PFSK-1 (cell line): Measurements from ENCODE around the gene CTSZ.

Experiments
- FOXP2 ChIP-seq: optimal IDR thresholded peaks from 2 replicates; pipeline ENCODE3; 2011; ENCODE audit warnings: borderline replicate concordance, control low read depth, inconsistent platforms; ENCODE audit not compliant: insufficient read depth; ENCODE audit errors: extremely low read length, extremely low read depth
- POLR2AphosphoS5 ChIP-seq: IDR thresholded peaks from 2 replicates; pipeline ENCODE4 v1.6.1; 2012; ENCODE audit warnings: low read depth, mild to moderate bottlenecking, control low read depth, low read length, moderate library complexity
- SIN3A ChIP-seq: IDR thresholded peaks from 2 replicates; pipeline ENCODE4 v1.6.1; 2012; ENCODE audit warnings: mild to moderate bottlenecking, low read length, moderate library complexity, borderline replicate concordance; ENCODE audit not compliant: insufficient read depth
- TAF1 ChIP-seq: IDR thresholded peaks from 2 replicates; pipeline ENCODE4 v1.6.1; 2012; ENCODE audit warnings: low read length, control low read depth, borderline replicate concordance; ENCODE audit not compliant: insufficient read depth
- TF ChIP-seq, protein P1 (sequence below), 2 experiments: IDR thresholded peaks; 2 replicates each; pipeline versions ENCODE4 v1.6.1 to v1.8.0; 2011 to 2012; ENCODE audit warnings: low read depth in 2 of 2, low read length in 2 of 2, control low read depth in 1 of 2, inconsistent platforms in 1 of 2, mild to moderate bottlenecking in 1 of 2, moderate library complexity in 1 of 2; ENCODE audit not compliant: insufficient read depth in 1 of 2

The CTSZ gene

GRCh38 chr20:59023616-59024015, 16.6 kb upstream of the CTSZ start:
- TF ChIP-seq, protein P1, sequence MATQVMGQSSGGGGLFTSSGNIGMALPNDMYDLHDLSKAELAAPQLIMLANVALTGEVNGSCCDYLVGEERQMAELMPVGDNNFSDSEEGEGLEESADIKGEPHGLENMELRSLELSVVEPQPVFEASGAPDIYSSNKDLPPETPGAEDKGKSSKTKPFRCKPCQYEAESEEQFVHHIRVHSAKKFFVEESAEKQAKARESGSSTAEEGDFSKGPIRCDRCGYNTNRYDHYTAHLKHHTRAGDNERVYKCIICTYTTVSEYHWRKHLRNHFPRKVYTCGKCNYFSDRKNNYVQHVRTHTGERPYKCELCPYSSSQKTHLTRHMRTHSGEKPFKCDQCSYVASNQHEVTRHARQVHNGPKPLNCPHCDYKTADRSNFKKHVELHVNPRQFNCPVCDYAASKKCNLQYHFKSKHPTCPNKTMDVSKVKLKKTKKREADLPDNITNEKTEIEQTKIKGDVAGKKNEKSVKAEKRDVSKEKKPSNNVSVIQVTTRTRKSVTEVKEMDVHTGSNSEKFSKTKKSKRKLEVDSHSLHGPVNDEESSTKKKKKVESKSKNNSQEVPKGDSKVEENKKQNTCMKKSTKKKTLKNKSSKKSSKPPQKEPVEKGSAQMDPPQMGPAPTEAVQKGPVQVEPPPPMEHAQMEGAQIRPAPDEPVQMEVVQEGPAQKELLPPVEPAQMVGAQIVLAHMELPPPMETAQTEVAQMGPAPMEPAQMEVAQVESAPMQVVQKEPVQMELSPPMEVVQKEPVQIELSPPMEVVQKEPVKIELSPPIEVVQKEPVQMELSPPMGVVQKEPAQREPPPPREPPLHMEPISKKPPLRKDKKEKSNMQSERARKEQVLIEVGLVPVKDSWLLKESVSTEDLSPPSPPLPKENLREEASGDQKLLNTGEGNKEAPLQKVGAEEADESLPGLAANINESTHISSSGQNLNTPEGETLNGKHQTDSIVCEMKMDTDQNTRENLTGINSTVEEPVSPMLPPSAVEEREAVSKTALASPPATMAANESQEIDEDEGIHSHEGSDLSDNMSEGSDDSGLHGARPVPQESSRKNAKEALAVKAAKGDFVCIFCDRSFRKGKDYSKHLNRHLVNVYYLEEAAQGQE (IDR thresholded peaks at IDR 0.05; ENCODE audit: insufficient read depth in 1 of 2, low read depth in 2 of 2, low read length in 2 of 2): no peak
- TF ChIP-seq POLR2AphosphoS5 (no peak), FOXP2 (no peak), SIN3A (no peak), TAF1 (no peak)

- TF ChIP-seq TAF1 (no peak), POLR2AphosphoS5 (no peak), FOXP2 (no peak), SIN3A (no peak)
- TF ChIP-seq, protein P1 (IDR thresholded peaks at IDR 0.05; ENCODE audit: insufficient read depth in 1 of 2, low read depth in 2 of 2, low read length in 2 of 2): no peak
Measured at GRCh38 chr20:59022754-59023153, 15.7 kb upstream of the CTSZ start.

DNA sequence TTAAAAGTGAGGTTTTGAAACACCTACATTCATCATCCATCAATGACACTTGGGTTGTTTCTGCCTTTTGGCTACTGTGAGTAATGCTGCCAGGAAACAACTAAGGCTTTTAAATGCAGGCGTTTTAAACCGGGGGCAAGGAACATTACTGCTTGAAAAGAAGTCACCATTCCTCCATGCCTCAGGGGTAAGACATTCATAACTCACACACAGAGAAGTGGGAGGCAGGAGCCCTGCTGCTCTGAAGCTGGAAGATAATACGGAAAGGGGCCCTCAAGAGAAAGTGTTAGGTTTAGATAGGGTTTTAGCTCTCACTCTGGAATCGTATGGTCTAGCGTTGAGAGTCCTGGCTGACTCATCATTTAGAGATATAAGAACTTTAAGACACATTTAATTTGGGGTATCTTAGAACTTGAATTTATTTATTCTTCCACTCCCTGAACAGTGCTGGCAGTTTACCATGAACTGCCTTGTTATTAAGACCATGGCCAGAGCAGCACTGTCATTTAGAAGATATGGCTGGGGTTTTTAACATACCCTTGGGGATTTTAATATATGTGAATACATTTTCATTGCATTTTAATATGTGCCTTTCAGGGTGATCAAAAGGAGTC, 14.0 kb upstream of the CTSZ start:
- TF ChIP-seq, protein P1 (IDR thresholded peaks at IDR 0.05; ENCODE audit: insufficient read depth in 1 of 2, low read depth in 2 of 2, low read length in 2 of 2): no peak
- TF ChIP-seq FOXP2 (no peak), POLR2AphosphoS5 (no peak), TAF1 (no peak), SIN3A (no peak)

GRCh38 chr20:59019217-59019616, 12.2 kb upstream of the CTSZ start, which contains the start of gene TUBB1:
TSS of gene TUBB1 (plus strand) at chr20:59019429. CDS start at chr20:59019523, 94 bp downstream.
- TF ChIP-seq POLR2AphosphoS5 (no peak), TAF1 (no peak), FOXP2 (no peak), SIN3A (no peak)
- TF ChIP-seq, protein P1 (IDR thresholded peaks at IDR 0.05; ENCODE audit: insufficient read depth in 1 of 2, low read depth in 2 of 2, low read length in 2 of 2): no peak
